ENCODE measurements around the gene NKAIN1. TPM values are rescaled to one million over a fixed set of nuclear protein-coding genes. Genes with fewer than 3 reads are reported as not detected.
"Not testable (repeated sequence)": the region's sequence is repeated elsewhere in the genome, so short reads cannot be mapped to it uniquely, and the experiment has no call there.

Gene NKAIN1
- polyA plus RNA-seq, 4 donors: 0.27 to 0.94 TPM; not detected in 2

DNA sequence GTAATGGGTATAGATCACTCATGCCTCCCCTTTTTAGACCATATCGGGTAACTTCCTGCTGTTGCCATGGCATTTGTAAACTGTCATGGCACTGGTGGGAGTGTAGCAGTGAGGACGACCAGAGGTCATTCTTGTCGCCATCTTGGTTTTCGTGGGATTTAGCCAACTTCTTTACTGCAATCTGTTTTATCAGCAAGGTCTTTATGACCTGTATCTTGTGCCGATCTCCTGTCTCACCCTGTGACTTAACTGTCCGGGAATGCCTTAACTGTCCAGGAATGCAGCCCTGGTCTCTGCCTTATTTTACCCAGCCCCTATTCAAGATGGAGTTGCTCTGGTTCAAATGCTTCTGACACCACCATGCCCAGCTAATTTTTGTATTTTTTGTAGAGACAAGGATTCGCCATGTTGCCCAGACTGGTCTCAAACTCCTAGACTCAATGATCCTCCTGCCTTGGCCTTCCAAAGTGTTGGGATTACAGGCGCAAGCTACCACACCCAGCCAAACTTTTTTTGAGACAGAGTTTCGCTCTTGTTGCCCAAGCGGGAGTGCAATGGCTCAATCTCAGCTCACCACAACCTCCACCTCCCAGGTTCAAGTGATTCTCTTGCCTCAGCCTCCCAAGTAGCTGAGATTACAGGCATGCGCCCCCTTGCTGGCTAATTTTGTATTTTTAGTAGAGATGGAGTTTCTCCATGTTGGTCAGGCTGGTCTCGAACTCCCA is 100.7 kb downstream of the NKAIN1 start:
- peaks cover 0 to 14% of the 10 kb centered on the region in 2 donors for H3K9me3 ChIP-seq (ENCODE audit: control insufficient read depth in 2 of 2, insufficient read depth in 1 of 2, low read depth in 1 of 2, low read length in 1 of 2)
- not testable (repeated sequence) for H3K4me1 ChIP-seq (ENCODE audit: control insufficient read depth in 3 of 3, insufficient read depth in 2 of 3, low read depth in 1 of 3, low read length in 2 of 3); H3K4me3 ChIP-seq (ENCODE audit: low read depth in 1 of 3, low read length in 3 of 3); H3K27ac ChIP-seq (ENCODE audit: low read depth in 1 of 3, low read length in 2 of 3); H3K27me3 ChIP-seq (ENCODE audit: control insufficient read depth in 3 of 3, insufficient read depth in 3 of 3, low read length in 3 of 3); DNase-seq; FAIRE-seq; H3K36me3 ChIP-seq (ENCODE audit: control insufficient read depth in 3 of 3, insufficient read depth in 2 of 3, low read depth in 1 of 3, low read length in 3 of 3)
- 93 to 94% (median 94%) methylated on average over 12 of the region's 12 CpGs for WGBS, 3 donors

DNA sequence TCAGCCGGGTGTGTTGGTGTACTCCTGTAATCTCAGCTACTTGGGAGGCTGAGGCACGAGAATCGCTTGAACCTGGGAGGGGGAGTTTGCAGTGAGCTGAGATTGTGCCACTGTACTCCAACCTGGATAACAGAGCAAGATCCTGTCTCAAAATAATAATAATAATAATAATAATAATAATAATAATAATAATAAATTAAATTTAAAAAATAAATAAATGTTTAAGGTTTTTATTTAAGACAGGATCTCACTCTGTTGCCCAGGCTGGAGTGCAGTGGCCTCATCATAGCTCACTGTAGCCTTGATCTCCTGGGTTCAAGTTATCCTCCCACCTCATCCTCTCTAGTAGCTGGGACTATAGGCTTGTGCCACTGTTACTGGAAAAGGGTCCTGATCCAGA is 101.8 kb downstream of the NKAIN1 start:
- H3K36me3 ChIP-seq (ENCODE audit: control insufficient read depth in 3 of 3, insufficient read depth in 2 of 3, low read depth in 1 of 3, low read length in 3 of 3); DNase-seq; H3K4me1 ChIP-seq (ENCODE audit: control insufficient read depth in 3 of 3, insufficient read depth in 2 of 3, low read depth in 1 of 3, low read length in 2 of 3); H3K27ac ChIP-seq (ENCODE audit: low read depth in 1 of 3, low read length in 2 of 3); H3K27me3 ChIP-seq (ENCODE audit: control insufficient read depth in 3 of 3, insufficient read depth in 3 of 3, low read length in 3 of 3); H3K4me3 ChIP-seq (ENCODE audit: low read depth in 1 of 3, low read length in 3 of 3); FAIRE-seq: not testable (repeated sequence)
- H3K9me3 ChIP-seq (ENCODE audit: control insufficient read depth in 2 of 2, insufficient read depth in 1 of 2, low read depth in 1 of 2, low read length in 1 of 2): peaks cover 0 to 14% of the 10 kb centered on the region in 2 donors
- 89 to 95% (median 90%) methylated on average over 3 of the region's 3 CpGs for WGBS, 3 donors

DNA sequence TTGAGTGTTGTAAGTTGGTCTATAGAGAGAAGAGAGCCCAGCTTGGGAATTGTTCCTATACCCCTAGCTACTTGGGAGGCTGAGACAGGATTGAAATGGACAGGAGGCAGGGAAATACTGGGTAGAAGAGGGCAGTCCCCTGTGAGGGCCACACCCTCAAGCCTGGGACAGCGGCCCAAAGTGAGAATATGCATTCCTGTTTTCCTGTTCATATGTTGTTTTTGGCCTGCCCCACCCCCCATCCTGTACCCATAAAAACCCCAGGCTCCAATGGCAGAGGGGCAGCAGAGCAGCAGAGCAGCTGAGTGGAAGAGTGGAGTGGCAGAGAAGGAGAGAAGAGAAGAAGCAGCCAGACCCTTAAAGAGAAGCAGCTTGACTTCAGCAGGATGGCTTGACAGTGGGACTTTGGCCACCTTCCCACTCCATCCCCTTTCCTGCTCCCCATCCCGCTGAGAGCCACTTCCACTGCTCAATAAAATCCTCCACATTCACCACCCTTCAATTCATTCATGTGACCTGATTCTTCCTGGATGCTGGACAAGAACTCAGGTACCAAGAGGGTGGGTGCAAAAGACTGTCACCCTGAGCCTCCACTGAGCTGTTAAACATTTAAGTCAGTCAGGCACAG is 103.6 kb downstream of the NKAIN1 start:
- no peaks in the 10 kb centered on the region for H3K27me3 ChIP-seq (ENCODE audit: control insufficient read depth in 3 of 3, insufficient read depth in 3 of 3, low read length in 3 of 3)
- no peak overlapping the region for H3K27ac ChIP-seq (ENCODE audit: low read depth in 1 of 3, low read length in 2 of 3)
- no peaks in the 10 kb centered on the region for H3K4me1 ChIP-seq (ENCODE audit: control insufficient read depth in 3 of 3, insufficient read depth in 2 of 3, low read depth in 1 of 3, low read length in 2 of 3)
- H3K4me3 ChIP-seq (ENCODE audit: low read depth in 1 of 3, low read length in 3 of 3): no peak overlapping the region
- WGBS, 3 donors: 73 to 100% (median 94%) methylated on average over 2 of the region's 2 CpGs
- H3K9me3 ChIP-seq (ENCODE audit: control insufficient read depth in 2 of 2, insufficient read depth in 1 of 2, low read depth in 1 of 2, low read length in 1 of 2): peaks cover 0 to 14% of the 10 kb centered on the region in 2 donors
- no peak for FAIRE-seq
- H3K36me3 ChIP-seq (ENCODE audit: control insufficient read depth in 3 of 3, insufficient read depth in 2 of 3, low read depth in 1 of 3, low read length in 3 of 3): no peaks in the 10 kb centered on the region
- no peak for DNase-seq

- H3K4me1 ChIP-seq (ENCODE audit: control insufficient read depth in 3 of 3, insufficient read depth in 2 of 3, low read depth in 1 of 3, low read length in 2 of 3): no peaks in the 10 kb centered on the region
- H3K4me3 ChIP-seq (ENCODE audit: low read depth in 1 of 3, low read length in 3 of 3): no peak overlapping the region
- WGBS, 3 donors: 81 to 89% (median 85%) methylated on average over 6 to 7 of the region's 7 CpGs
- FAIRE-seq (no peak), DNase-seq (no peak)
- no peaks in the 10 kb centered on the region for H3K27me3 ChIP-seq (ENCODE audit: control insufficient read depth in 3 of 3, insufficient read depth in 3 of 3, low read length in 3 of 3)
- H3K36me3 ChIP-seq (ENCODE audit: control insufficient read depth in 3 of 3, insufficient read depth in 2 of 3, low read depth in 1 of 3, low read length in 3 of 3): no peaks in the 10 kb centered on the region
- peaks cover 0 to 14% of the 10 kb centered on the region in 2 donors for H3K9me3 ChIP-seq (ENCODE audit: control insufficient read depth in 2 of 2, insufficient read depth in 1 of 2, low read depth in 1 of 2, low read length in 1 of 2)
- H3K27ac ChIP-seq (ENCODE audit: low read depth in 1 of 3, low read length in 2 of 3): no peak overlapping the region
Measured at GRCh38 chr1:31133368-31133767, 106.3 kb downstream of the NKAIN1 start.

Other genes starting within 250 kb of the NKAIN1 start
- gene PUM1, start 174.2 kb downstream of the NKAIN1 start, polyA plus RNA-seq: 10 to 100 TPM; 16.5 to 76.5 (median 23.3) TPM
- 10 to 100 TPM; 14.8 to 44.3 (median 27.6) TPM for gene SNRNP40, start 56.9 kb upstream of the NKAIN1 start, polyA plus RNA-seq
- 10 to 100 TPM; 21.1 to 28.1 (median 24.5) TPM for gene ZCCHC17, start 57.1 kb upstream of the NKAIN1 start, polyA plus RNA-seq
- 10 to 100 TPM; 10.7 to 63.8 (median 20.2) TPM for gene FABP3, start 133.2 kb upstream of the NKAIN1 start, polyA plus RNA-seq
- 100 to 1,000 TPM in 2 of 4 donors, 10 to 100 TPM in 2; 54.7 to 179 (median 102) TPM for gene SERINC2, start 173.3 kb upstream of the NKAIN1 start, polyA plus RNA-seq